Activated effector memory CD4-positive, alpha-beta T cell treated with Interleukin-2 at 50 U/mL for 16 hours (primary cell): ENCODE results near the gene CRISP1.
"Not testable (repeated sequence)": the region's sequence is repeated elsewhere in the genome, so short reads cannot be mapped to it uniquely, and the experiment has no call there.

Experiments used
- DNase-seq: peaks from one replicate; pipeline ENCODE4 v3.0.0-alpha.2; 2020

The CRISP1 gene

DNA sequence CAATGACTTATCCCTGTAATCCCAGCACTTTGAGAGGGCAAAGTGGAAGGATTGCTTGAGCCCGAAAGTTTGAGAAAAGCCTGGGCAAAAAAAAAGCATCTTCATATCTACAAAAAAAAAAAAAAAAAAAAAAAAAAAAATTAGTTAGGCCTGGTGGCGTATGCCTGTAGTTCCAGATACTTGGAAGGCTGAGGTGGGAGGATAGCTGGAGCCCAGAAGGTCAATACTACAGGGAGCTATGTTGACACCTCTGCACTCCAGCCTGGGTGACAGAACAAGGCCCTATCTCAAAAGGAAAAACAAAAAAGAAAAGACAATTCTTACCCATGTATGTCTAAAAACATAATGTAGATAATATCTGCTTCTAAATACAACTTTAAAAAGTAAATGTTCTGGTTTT is 27.2 kb downstream of the CRISP1 start:
- no peak for DNase-seq

DNA sequence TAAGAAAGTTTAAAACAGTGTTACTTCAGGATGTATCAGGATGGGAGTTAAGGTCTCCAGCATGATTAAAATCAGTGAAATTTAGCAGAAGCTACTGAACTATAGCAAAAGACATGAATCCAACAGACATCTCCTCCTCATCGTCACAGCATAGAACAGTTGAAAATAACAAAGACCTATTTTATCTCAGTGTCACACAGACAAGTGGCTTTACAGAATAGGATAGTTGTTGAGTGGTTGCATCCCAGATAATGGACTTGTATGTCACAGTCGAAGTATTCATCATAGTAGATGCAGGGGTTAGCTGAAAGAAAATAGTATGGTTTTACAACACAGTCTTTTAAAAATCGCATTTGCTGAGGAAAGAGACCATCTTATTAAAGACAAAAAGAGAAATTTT is 31.2 kb downstream of the CRISP1 start:
- DNase-seq = no peak

DNA sequence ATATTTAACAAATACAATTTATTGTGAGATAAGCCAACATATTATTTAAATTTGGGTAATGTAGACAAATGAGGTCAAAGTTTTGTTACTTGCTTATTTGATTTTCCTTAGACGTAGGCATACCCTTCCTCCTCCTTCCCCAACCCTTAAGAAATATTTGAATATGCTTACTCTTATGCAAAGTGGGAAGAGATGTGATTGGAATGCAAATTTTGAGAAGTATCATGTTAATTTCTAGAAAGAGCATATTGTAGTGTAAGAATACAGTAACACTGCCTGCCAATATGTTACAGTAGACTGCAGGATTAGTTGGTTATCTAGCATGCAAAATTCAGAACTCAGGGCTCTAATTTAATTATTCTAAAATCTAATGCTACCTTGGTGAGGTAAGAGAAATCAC is 32.9 kb downstream of the CRISP1 start:
- no peak for DNase-seq

DNA sequence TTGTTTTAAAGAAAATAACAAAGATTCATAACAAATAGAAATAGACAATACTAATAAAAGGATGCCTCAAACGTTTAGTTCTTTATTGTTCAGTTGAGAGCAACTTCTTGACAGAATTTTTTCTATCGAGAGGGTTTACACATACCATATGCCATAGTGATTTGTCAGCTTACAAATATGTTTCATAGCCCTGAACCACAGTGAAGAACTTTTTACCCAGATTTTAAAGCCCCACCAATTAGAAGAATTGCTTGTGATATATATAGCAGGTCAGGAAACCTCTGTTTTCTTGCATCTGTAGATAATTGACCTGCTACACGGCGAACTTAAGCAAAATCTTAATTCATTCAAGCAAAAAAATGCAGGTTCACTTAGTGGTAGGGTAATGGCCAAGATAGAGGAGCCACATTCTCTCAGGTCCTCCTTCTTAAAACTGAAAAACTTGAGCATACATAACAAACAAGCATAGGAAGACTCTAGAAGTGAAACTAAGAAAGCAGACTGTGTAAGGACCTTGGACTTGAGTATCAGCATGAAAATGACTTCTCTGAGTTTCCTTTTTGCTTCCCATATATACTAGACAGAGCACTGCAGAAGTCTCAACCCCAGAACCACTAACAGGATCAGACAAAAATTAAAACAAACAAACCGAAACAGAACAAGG is 39.5 kb downstream of the CRISP1 start:
- no peak for DNase-seq

DNA sequence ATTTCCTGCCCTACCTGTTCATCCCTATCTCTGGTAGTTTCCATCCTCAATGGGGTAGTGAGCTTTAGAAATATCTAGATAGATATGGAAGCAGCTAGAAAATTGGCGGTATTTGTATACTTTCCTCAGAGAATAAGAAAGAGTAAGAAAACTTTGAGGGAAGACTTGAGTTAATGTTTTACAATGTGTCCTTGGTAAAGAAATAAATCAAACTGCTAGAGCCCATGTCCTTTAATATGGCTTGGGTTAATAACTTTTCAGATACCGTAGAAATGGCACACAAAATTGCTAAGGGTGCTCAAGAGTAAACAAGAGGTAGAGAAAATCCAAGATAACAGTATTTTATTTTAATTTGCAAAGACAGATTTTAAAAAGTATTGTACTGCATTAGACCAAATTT is 51.2 kb downstream of the CRISP1 start:
- no peak for DNase-seq

DNA sequence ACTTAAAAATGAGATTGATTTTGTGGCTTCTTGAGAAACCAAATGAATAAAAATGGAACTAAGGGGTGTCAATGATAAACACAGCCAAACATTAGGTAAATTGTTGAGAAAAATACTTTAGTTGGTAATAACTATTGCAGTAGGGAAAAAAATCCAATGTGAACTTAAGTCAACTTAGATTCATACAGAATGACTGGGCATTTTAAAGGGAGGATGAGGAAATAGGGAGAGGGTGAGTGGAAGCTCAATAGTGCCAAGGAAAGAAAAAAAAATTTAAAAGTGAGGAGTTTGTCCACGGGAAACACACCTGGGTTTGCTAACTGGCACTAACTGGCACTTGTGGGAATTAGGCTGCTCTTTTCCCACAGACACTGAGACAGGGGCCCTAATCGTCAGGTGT is 53.1 kb downstream of the CRISP1 start:
- no peak for DNase-seq

DNA sequence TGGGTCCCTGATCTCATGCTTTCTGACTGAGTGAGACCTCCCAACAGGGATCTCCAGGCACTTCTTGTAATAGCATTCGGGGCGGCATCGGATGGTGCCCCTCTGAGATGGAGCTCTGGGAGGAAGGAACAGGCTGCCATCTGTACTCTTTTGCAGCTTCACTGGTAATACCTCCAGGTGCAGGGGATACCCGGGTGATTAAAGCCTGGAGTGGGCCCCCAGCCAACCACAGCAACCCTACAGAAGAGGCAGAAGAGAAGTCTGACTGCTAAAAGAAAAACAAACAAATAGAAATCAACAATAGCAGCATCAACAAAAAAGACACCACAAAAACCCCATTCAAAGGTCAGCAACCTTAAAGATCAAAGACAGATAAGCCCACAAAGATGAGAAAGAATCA is 60.2 kb downstream of the CRISP1 start:
- DNase-seq = no peak

DNA sequence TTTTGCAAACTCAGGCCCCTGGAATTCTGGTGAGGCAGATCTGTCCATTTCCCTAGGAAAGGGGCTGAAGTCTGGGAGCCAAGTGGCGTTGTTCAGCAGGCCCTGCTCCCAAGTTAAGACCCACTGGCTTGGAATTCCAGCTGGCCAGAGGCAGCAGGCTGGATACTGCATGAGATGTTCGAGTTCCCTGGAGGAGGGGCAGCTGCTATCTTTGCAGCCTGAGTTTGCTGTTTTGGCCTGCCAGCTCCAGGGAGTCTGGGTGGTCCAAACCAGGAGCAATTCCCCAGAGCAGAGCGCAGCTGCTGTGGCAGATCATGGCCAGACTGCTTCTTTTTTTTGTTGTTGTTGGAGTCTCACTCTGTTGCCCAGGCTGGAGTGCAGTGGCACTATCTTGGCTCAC is 61.1 kb downstream of the CRISP1 start:
- DNase-seq = no peak

DNA sequence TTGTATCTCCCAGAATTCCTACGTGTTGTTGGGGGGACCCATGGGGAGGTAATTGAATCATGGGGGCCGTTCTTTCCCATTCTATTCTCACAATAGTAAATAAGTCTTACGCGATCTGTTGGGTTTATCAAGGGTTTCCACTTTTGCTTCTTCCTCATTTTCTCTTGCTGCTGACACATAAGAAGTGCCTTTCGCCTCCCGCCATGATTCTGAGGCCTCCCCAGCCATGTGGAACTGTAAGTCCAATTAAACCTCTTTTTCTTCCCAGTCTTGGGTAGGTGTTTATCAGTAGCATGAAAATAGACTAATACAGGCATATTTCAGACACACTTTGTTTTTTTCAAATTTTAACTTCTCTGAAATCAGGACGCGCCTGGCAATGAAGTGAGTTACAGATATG is 64.8 kb downstream of the CRISP1 start:
- DNase-seq = no peak

DNA sequence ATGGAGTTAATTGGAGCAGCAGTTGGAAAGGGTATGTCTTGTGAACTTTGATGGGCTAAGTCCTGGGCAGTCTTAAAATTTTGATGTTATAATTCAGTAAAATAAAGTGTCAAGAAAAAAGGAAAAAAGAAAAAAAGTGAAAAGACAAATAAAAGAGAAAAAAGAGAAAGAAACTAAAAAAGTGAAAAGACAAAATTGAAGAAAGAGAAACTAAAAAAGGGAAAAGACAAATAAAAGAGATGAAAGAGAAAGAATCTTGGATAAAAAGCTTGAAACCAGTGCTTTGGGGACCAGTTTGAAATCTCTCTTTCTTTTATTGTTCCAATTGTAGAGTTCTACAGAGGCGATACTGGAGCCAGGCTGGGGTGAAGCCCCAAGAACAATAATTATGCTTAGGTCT is 67.2 kb downstream of the CRISP1 start:
- no peak for DNase-seq

DNA sequence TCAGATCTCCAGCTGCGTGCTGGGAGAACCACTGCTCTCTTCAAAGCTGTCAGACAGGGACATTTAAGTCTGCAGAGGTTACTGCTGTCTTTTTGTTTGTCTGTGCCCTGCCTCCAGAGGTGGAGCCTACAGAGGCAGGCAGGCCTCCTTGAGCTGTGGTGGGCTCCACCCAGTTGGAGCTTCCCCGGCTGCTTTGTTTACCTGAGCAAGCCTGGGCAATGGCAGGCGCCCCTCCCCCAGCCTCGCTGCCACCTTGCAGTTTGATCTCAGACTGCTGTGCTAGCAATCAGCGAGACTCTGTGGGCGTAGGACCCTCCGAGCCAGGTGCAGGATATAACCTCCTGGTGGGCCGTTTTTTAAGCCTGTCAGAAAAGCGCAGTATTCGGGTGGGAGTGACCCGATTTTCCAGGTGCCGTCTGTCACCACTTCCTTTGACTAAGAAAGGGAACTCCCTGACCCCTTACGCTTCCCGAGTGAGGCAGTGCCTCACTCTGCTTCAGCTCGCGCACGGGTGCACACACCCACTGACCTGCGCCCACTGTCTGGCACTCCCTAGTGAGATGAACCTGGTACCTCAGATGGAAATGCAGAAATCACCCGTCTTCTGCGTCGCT is 69.4 kb downstream of the CRISP1 start:
- DNase-seq = not testable (repeated sequence)

DNA sequence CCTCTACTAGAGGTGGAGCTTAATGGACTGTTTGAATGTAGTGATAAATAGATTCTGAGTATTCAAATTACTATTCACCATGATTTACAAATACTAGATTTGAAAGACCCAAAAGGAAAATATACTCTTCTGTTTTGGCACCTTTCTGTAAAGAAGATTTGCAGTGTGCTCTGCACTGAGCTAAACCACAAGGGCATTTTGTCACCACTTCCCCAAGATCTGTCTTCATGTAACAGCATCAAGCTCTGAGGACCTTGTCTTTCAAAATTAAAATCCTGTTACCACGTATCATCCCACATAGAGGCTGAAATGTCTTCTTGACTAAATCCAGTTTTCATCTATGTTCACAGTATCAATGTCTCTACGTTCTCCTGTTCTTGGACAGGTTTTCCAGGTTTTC is 76.0 kb downstream of the CRISP1 start:
- no peak for DNase-seq

DNA sequence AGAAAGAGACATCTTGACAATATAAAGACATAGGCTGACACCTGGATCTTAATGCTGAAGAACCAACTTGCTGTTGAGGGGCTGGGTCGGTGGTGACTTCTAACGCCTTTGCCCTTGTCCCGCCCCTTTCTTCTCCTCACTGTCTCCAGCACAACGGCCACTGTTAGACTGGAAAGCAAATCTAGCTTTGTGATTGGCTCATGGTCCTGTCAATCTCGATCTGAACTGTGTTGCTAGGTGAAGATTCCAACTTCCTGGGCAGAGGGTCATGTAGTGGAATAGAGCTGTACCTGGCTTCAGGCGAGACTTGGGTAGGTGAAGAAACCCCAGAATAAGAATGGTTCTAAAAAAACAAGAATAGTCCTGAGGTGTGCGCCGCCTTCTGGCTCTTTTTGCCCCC is 79.2 kb downstream of the CRISP1 start, which contains the start of gene PGK2:
Gene PGK2, minus strand, starts transcription at position 110 of the 400 bp plus-strand sequence. Its CDS starts 98 bp downstream, at position 12.
- DNase-seq = no peak

DNA sequence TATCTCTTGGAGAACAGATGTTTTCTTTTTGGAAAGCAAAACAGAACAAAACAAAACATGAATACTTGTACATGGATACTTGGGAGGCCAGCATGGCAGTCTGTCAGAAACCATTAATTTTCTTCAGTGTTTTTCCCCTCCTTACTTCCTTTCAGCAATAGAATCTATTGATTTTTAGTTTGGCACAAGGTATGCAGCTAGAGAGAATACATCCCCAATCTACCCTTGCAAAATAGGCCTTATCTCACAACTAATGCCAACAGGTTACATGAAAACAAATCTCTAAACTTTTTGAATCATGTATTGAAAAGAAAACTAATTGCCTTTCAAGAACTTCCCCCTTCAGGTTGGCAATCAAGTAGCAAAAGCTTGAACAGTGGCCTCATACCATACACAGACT is 82.1 kb downstream of the CRISP1 start:
- no peak for DNase-seq
